K562 (cell line): ENCODE data around the gene MRPL4. TPM values are rescaled to one million over a fixed set of nuclear protein-coding genes. Genes with fewer than 3 reads are reported as not detected.

ENCODE experiments used
- ETS2 ChIP-seq: IDR thresholded peaks from 2 replicates; pipeline ENCODE4 v1.6.1; 2016; ENCODE audit warnings: borderline replicate concordance, missing genetic modification characterization, mild to moderate bottlenecking, moderate library complexity, missing compliant biosample characterization; ENCODE audit not compliant: poor library complexity, severe bottlenecking
- GTF3C2 ChIP-seq: IDR thresholded peaks from 3 replicates; pipeline ENCODE4 v1.6.1; 2011; ENCODE audit warnings: borderline replicate concordance, mild to moderate bottlenecking, moderate library complexity; ENCODE audit not compliant: insufficient read length; ENCODE audit errors: extremely low read depth
- KDM2B ChIP-seq: fragments of 250-450 bp; sonication (Bioruptor Pico); IDR thresholded peaks from 2 replicates; pipeline ENCODE4 v1.8.0; 2021; ENCODE audit warnings: mild to moderate bottlenecking, moderate library complexity
- MAZ ChIP-seq, 2 experiments: fragments of 450-650 bp in 1 of 2; sonication (generic) in 1 of 2; formaldehyde crosslinking; IDR thresholded peaks in 1 of 2; conservative IDR thresholded peaks in 1 of 2; 2 replicates each; pipeline versions ENCODE4 v1.4.0 to v1.5.0; 2020; ENCODE audit warnings: mild to moderate bottlenecking in 1 of 2, missing genetic modification reagents in 1 of 2
- NFXL1 ChIP-seq: fragments of 450-650 bp; formaldehyde crosslinking; IDR thresholded peaks from 2 replicates; pipeline ENCODE4 v1.4.0; 2021; ENCODE audit warnings: mild to moderate bottlenecking
- PML ChIP-seq: IDR thresholded peaks from 2 replicates; pipeline ENCODE4 v1.6.1; 2012; ENCODE audit warnings: low read length, inconsistent platforms
- RB1 ChIP-seq: fragments of 450-650 bp; IDR thresholded peaks from 2 replicates; pipeline ENCODE4 v1.6.1; 2017; ENCODE audit warnings: low read depth, mild to moderate bottlenecking
- RCOR1 ChIP-seq, 2 experiments: IDR thresholded peaks; 2 replicates each; pipeline ENCODE4 v1.6.1; 2012; ENCODE audit warnings: low read depth in 2 of 2, low read length in 2 of 2, borderline replicate concordance in 1 of 2, improper control_type of control experiment in 1 of 2
- SAFB ChIP-seq: fragments of 200-400 bp; formaldehyde crosslinking; IDR thresholded peaks from 2 replicates; pipeline ENCODE4 v1.6.1; 2017; ENCODE audit warnings: low read depth, low read length, borderline replicate concordance
- SIRT6 ChIP-seq: IDR thresholded peaks from one replicate; pipeline ENCODE4 v1.6.1; 2012; ENCODE audit warnings: low read depth, mild to moderate bottlenecking, control low read depth, inconsistent platforms, low read length, moderate library complexity
- SIX5 ChIP-seq, 2 experiments: IDR thresholded peaks; 2 replicates each; pipeline ENCODE4 v1.6.1; 2011; ENCODE audit warnings: low read length in 2 of 2, borderline replicate concordance in 1 of 2, low read depth in 1 of 2, mild to moderate bottlenecking in 1 of 2, moderate library complexity in 1 of 2; ENCODE audit not compliant: insufficient read depth in 1 of 2
- ZBTB5 ChIP-seq: fragments of 450-650 bp; IDR thresholded peaks from 2 replicates; pipeline ENCODE4 v1.6.1; 2017; ENCODE audit warnings: antibody characterized with exemption
- ZFP1 ChIP-seq: fragments of 450-650 bp; formaldehyde crosslinking; IDR thresholded peaks from 2 replicates; pipeline ENCODE4 v1.4.0; 2020; ENCODE audit warnings: mild to moderate bottlenecking, mixed read lengths
- ZNF212 ChIP-seq: fragments of 450-650 bp; formaldehyde crosslinking; IDR thresholded peaks from 2 replicates; pipeline ENCODE4 v1.4.0; 2020; ENCODE audit warnings: mild to moderate bottlenecking
- ZNF253 ChIP-seq: fragments of 250-450 bp; sonication (Bioruptor Pico); conservative IDR thresholded peaks from 2 replicates; pipeline ENCODE4 v1.6.1; 2021; ENCODE audit warnings: mild to moderate bottlenecking
- ZNF354B ChIP-seq: fragments of 250-450 bp; sonication (Bioruptor Pico); IDR thresholded peaks from 2 replicates; pipeline ENCODE4 v1.4.0; 2020
- ZNF780A ChIP-seq: fragments of 250-450 bp; sonication (Bioruptor Pico); IDR thresholded peaks from 2 replicates; pipeline ENCODE4 v1.5.0; 2021; ENCODE audit warnings: mild to moderate bottlenecking
- ZSCAN29 ChIP-seq: fragments of 450-650 bp; IDR thresholded peaks from 2 replicates; pipeline ENCODE4 v1.6.1; 2017
- polyA plus RNA-seq, 8 experiments: library from polyadenylated mRNA; depleted of rRNA in 4 of 8; stranded (reverse) in 5 of 8; unstranded in 3 of 8; fragments of >200 nt; fragmentation: Nextera tagmentation in 2 of 8; fragmentation: Illumina TruSeq in 1 of 8; extraction: Ambion mirVana in 2 of 8; extraction: Trizol in 1 of 8; gene quantifications; 2 replicates each; pipeline versions ENCODE4 v1.2.1 to v1.2.3, GENCODE V29; 2011 to 2014; ENCODE audit warnings: inconsistent platforms in 1 of 8, missing spikeins in 1 of 8
- total RNA-seq, 7 experiments: library from RNA; depleted of rRNA in 6 of 7; stranded (reverse); fragments of >200 nt in 6 of 7; fragmentation: Illumina TruSeq in 2 of 7; extraction: Trizol in 2 of 7; gene quantifications; 2 replicates each; pipeline versions ENCODE4 v1.2.1 to v1.2.3, GENCODE V29; 2011 to 2021; ENCODE audit warnings: low replicate concordance in 1 of 7
- TF ChIP-seq, protein P1 (sequence below): sonication (generic); formaldehyde crosslinking; IDR thresholded peaks from 2 replicates; pipeline ENCODE4 v1.8.1; 2023; ENCODE audit warnings: mild to moderate bottlenecking, missing genetic modification reagents

MRPL4 gene
- total and polyA plus RNA-seq, 9 of the 15 experiments (the other 6 are each of a cell fraction or from before 2014, with no cell fraction given): 1.4 to 239 (median 64.9) TPM

- TF ChIP-seq, protein P1, sequence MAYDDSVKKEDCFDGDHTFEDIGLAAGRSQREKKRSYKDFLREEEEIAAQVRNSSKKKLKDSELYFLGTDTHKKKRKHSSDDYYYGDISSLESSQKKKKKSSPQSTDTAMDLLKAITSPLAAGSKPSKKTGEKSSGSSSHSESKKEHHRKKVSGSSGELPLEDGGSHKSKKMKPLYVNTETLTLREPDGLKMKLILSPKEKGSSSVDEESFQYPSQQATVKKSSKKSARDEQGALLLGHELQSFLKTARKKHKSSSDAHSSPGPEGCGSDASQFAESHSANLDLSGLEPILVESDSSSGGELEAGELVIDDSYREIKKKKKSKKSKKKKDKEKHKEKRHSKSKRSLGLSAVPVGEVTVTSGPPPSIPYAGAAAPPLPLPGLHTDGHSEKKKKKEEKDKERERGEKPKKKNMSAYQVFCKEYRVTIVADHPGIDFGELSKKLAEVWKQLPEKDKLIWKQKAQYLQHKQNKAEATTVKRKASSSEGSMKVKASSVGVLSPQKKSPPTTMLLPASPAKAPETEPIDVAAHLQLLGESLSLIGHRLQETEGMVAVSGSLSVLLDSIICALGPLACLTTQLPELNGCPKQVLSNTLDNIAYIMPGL (CRISPR knock-in tag): no peak
- peak; percentile 26; the same call in 1 of the 2 replicates for TF ChIP-seq RB1
- TF ChIP-seq PML: no peak
- TF ChIP-seq ZNF780A (CRISPR knock-in tag): no peak
- peak; percentile 72 to 88; a peak in 2 of 4 replicates for TF ChIP-seq MAZ (CRISPR knock-in tag; conservative IDR thresholded peaks at IDR 0.05 in 1 of 2, IDR thresholded peaks at IDR 0.05 in 1 of 2)
- TF ChIP-seq SIX5 (IDR thresholded peaks at IDR 0.05; ENCODE audit: borderline replicate concordance in 1 of 2, insufficient read depth in 1 of 2, low read depth in 1 of 2, low read length in 2 of 2): no peak
- TF ChIP-seq ZNF212: no peak
- TF ChIP-seq ZBTB5: no peak; the same call in 1 of the 2 replicates
- TF ChIP-seq SAFB: no peak
- TF ChIP-seq ZNF354B (CRISPR knock-in tag): no peak
- TF ChIP-seq GTF3C2: peak; percentile 13
- TF ChIP-seq ZNF253 (CRISPR knock-in tag): no peak
- peak; percentile 82; the same call in 1 of the 2 replicates for TF ChIP-seq KDM2B (CRISPR knock-in tag)
- TF ChIP-seq NFXL1 (CRISPR knock-in tag): no peak
- no peak for TF ChIP-seq ETS2 (tag)
- no peak for TF ChIP-seq ZFP1 (CRISPR knock-in tag)
- TF ChIP-seq RCOR1 (IDR thresholded peaks at IDR 0.05; ENCODE audit: borderline replicate concordance in 1 of 2, low read depth in 2 of 2, low read length in 2 of 2): peak; percentile 25 to 81; a peak in 3 of 4 replicates
- peak; percentile 96 for TF ChIP-seq ZSCAN29
- no peak for TF ChIP-seq SIRT6
Measured at GRCh38 chr19:10270616-10271394, 18.8 kb downstream of the MRPL4 start, which contains the start of gene ICAM1 (continued).
